ENCODE measurements around the gene PAX6. TPM values are rescaled to one million over a fixed set of nuclear protein-coding genes. Genes with fewer than 3 reads are reported as not detected.

Gene PAX6
- total RNA-seq, 4 donors from 2014 or later: 0.13 to 2.7 (median 0.67) TPM; not detected in 1

DNA sequence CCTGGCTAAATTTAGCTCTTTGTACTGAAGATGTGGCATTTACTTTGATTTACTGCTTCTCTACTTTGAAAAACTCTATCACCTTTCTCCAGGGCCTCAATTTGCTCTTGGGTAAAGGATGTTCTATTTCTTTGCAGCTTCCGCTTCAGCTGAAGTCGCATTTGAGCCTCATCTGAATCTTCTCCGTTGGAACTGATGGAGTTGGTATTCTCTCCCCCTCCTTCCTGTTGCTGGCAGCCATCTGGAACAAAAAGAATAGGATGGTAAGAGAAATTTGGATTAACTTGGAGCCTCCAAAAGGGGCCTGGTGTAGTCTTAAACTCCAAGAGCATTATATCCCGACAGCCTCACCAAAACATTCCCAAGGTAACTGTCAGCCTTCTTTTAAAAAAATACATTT is 16.6 kb downstream of the PAX6 start:
- 81 to 84% methylated on average over 4 of the region's 4 CpGs for WGBS, 2 donors
- intact Hi-C loops (cut with DNase I; ENCODE audit: low total_unique reads): no loop called here
- DNase-seq (ENCODE audit: low spot score in 2 of 2): no peak
- no peak overlapping the region for H3K4me3 ChIP-seq (ENCODE audit: low read depth, poor library complexity, severe bottlenecking)
- no peak for TF ChIP-seq POLR2A (IDR thresholded peaks at IDR 0.05)
- TF ChIP-seq, protein P1, sequence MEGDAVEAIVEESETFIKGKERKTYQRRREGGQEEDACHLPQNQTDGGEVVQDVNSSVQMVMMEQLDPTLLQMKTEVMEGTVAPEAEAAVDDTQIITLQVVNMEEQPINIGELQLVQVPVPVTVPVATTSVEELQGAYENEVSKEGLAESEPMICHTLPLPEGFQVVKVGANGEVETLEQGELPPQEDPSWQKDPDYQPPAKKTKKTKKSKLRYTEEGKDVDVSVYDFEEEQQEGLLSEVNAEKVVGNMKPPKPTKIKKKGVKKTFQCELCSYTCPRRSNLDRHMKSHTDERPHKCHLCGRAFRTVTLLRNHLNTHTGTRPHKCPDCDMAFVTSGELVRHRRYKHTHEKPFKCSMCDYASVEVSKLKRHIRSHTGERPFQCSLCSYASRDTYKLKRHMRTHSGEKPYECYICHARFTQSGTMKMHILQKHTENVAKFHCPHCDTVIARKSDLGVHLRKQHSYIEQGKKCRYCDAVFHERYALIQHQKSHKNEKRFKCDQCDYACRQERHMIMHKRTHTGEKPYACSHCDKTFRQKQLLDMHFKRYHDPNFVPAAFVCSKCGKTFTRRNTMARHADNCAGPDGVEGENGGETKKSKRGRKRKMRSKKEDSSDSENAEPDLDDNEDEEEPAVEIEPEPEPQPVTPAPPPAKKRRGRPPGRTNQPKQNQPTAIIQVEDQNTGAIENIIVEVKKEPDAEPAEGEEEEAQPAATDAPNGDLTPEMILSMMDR (IDR thresholded peaks at IDR 0.05): no peak

GRCh38 chr11:31793264-31793663 is 17.9 kb downstream of the PAX6 start:
- H3K4me3 ChIP-seq (ENCODE audit: low read depth, poor library complexity, severe bottlenecking): no peak overlapping the region
- intact Hi-C loops (cut with DNase I; ENCODE audit: low total_unique reads): no loop called here
- no peak for TF ChIP-seq POLR2A (IDR thresholded peaks at IDR 0.05)
- TF ChIP-seq, protein P1 (IDR thresholded peaks at IDR 0.05): no peak
- WGBS, 2 donors: 86 to 94% methylated on average over 10 of the region's 10 CpGs
- DNase-seq (ENCODE audit: low spot score in 2 of 2): no peak

DNA sequence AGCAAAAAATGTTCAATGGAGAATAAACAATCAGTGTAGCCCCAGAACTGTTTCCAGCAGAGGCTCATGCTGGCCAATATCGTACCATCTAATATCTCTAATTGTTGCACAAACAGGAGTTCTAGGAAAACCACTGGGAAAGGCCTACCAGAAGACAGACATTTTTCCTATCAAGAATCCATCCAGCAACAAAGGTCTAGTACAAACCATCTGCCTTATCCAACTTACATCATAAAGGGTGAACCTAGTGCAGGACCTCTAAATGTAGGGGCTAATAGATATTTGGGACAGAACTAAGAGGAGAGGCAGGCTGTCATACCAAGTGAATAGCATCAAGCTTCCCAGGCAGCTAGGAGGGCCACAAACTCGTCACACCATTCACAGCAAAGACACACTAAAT is 18.7 kb downstream of the PAX6 start:
- no peak overlapping the region for H3K4me3 ChIP-seq (ENCODE audit: low read depth, poor library complexity, severe bottlenecking)
- intact Hi-C loops (cut with DNase I; ENCODE audit: low total_unique reads): no loop called here
- 87 to 92% methylated on average over 2 of the region's 2 CpGs for WGBS, 2 donors
- TF ChIP-seq, protein P1 (IDR thresholded peaks at IDR 0.05): no peak
- TF ChIP-seq POLR2A (IDR thresholded peaks at IDR 0.05): no peak
- DNase-seq (ENCODE audit: low spot score in 2 of 2): no peak

DNA sequence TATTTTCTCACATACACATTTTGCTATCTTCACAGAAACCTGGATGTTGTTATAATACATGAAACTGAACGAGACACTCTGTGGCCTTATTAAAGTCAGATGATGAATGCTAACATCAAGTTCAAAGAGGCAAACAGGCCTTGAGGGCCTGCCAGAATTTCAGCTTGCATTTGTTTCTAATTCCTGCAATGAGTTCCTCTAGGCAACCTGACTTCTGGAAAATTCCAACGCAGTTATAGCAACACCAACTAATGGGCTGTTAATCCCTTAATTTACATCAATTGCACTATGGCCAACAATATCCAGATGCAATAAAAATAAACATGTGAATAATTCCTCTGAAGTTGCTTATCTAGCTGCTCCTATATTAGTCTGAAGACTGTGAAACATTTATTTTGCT is 19.1 kb downstream of the PAX6 start:
- intact Hi-C loops (cut with DNase I; ENCODE audit: low total_unique reads): no loop called here
- 49 to 54% methylated on average over 2 of the region's 2 CpGs for WGBS, 2 donors

GRCh38 chr11:31790649-31791048 is 20.5 kb downstream of the PAX6 start:
- no peak for DNase-seq (ENCODE audit: low spot score in 2 of 2)
- no peak for TF ChIP-seq POLR2A (IDR thresholded peaks at IDR 0.05)
- TF ChIP-seq, protein P1 (IDR thresholded peaks at IDR 0.05): no peak
- no peak overlapping the region for H3K4me3 ChIP-seq (ENCODE audit: low read depth, poor library complexity, severe bottlenecking)
- intact Hi-C loops (cut with DNase I; ENCODE audit: low total_unique reads): no loop called here
- WGBS, 2 donors: 51 to 72% methylated on average over 7 of the region's 7 CpGs

More for the DNA sequence above, 19.1 kb downstream of the PAX6 start:
- H3K4me3 ChIP-seq (ENCODE audit: low read depth, poor library complexity, severe bottlenecking): no peak overlapping the region
- DNase-seq (ENCODE audit: low spot score in 2 of 2): no peak
- TF ChIP-seq POLR2A (IDR thresholded peaks at IDR 0.05): no peak
- TF ChIP-seq, protein P1 (IDR thresholded peaks at IDR 0.05): no peak

GRCh38 chr11:31788085-31788484 is 23.0 kb downstream of the PAX6 start:
- TF ChIP-seq POLR2A (IDR thresholded peaks at IDR 0.05): no peak
- TF ChIP-seq, protein P1 (IDR thresholded peaks at IDR 0.05): no peak
- no peak for DNase-seq (ENCODE audit: low spot score in 2 of 2)
- intact Hi-C loops (cut with DNase I; ENCODE audit: low total_unique reads): loop anchor here (5.0 kb wide), 1 partner anchor 1311 kb away; no protein-coding TSS in a partner anchor
- 86 to 87% methylated on average over 3 of the region's 3 CpGs for WGBS, 2 donors
- no peak overlapping the region for H3K4me3 ChIP-seq (ENCODE audit: low read depth, poor library complexity, severe bottlenecking)
